Measurements from ENCODE around the gene SCAMP1. TPM values are rescaled to one million over a fixed set of nuclear protein-coding genes. Genes with fewer than 3 reads are reported as not detected.
A peak's percentile ranks its signal among the peaks of the same experiment; 100 is the strongest.

SCAMP1 gene
- polyA plus RNA-seq, 3 donors: 5.4 to 52.4 (median 47.8) TPM

DNA sequence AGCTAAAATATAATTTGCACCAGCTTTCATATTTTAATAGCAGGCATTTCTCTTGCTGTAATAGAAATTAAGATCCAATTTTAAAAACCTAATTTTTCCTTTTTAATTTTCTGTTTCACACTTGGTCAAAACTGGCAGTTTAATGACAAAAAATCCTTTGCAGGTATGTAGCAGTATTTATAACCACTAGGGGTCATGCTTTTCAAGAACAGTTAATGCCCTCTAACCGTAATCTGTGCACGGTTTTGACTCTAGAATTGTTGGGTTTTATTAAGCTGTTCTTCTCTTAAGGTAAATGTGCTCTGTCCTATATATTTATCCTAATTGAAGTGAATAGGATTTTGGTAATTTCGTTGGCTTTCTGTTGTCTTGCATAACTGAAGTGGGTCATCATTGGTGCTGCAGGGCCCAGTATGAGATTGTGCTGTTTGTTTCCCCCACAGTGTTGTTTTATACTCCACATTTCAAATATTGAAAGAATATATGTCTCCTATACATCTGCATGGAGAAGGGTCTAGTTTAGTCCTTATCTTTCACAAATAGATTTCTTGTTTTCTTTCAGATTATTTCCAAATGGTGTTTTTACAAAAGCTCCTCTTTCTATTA is 107.4 kb downstream of the SCAMP1 start:
- Histone ChIP-seq H3K9me3 (replicated peaks in 1 of 2; ENCODE audit: control insufficient read depth in 1 of 2, insufficient read depth in 1 of 2, low read length in 2 of 2) (no peaks in the 10 kb centered on the region), H2AFZ (ENCODE audit: insufficient read depth, low read depth, low read length, poor library complexity, severe bottlenecking) (no peak overlapping the region), H3K36me3 (replicated peaks in 1 of 2; ENCODE audit: control insufficient read depth in 1 of 2, insufficient read depth in 2 of 2, low read length in 2 of 2) (peaks cover 0 to 16% of the 10 kb centered on the region in 2 donors), H4K20me1 (ENCODE audit: insufficient read depth, low read length) (no peaks in the 10 kb centered on the region), H3K27ac (ENCODE audit: low read depth in 1 of 2, low read length in 2 of 2) (no peak overlapping the region), H3K4me2 (replicated peaks; ENCODE audit: extremely low read depth, low read length, poor library complexity, severe bottlenecking) (no peak overlapping the region), H3K27me3 (ENCODE audit: control insufficient read depth in 2 of 2, insufficient read depth in 2 of 2, low read length in 2 of 2) (no peaks in the 10 kb centered on the region), H3K9ac (ENCODE audit: insufficient read depth, low read length, poor library complexity, severe bottlenecking) (no peak overlapping the region), H3K4me1 (ENCODE audit: control insufficient read depth in 1 of 2, insufficient read depth in 2 of 2, low read length in 2 of 2) (no peaks in the 10 kb centered on the region), H3K4me3 (replicated peaks in 1 of 3; ENCODE audit: low read depth in 2 of 3, low read length in 3 of 3) (no peak overlapping the region), H3K79me2 (ENCODE audit: insufficient read depth, low read length) (no peaks in the 10 kb centered on the region)
- H3K4me1 Mint-ChIP-seq: peaks cover 7% of the 10 kb centered on the region
- peak; percentile 19 to 57 (median 47) for DNase-seq
- WGBS (ENCODE audit: insufficient coverage): no CpG with 5 or more reads among the region's 3 CpGs
- H3K36me3 Mint-ChIP-seq: peaks cover 21% of the 10 kb centered on the region in 2 donors
- intact Hi-C loops (cut with micrococcal nuclease): no loop called here
- H3K4me3 Mint-ChIP-seq: no peak overlapping the region
- H3K9me3 Mint-ChIP-seq: no peaks in the 10 kb centered on the region
- H3K27ac Mint-ChIP-seq: no peak overlapping the region
- TF ChIP-seq, protein P1, sequence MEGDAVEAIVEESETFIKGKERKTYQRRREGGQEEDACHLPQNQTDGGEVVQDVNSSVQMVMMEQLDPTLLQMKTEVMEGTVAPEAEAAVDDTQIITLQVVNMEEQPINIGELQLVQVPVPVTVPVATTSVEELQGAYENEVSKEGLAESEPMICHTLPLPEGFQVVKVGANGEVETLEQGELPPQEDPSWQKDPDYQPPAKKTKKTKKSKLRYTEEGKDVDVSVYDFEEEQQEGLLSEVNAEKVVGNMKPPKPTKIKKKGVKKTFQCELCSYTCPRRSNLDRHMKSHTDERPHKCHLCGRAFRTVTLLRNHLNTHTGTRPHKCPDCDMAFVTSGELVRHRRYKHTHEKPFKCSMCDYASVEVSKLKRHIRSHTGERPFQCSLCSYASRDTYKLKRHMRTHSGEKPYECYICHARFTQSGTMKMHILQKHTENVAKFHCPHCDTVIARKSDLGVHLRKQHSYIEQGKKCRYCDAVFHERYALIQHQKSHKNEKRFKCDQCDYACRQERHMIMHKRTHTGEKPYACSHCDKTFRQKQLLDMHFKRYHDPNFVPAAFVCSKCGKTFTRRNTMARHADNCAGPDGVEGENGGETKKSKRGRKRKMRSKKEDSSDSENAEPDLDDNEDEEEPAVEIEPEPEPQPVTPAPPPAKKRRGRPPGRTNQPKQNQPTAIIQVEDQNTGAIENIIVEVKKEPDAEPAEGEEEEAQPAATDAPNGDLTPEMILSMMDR (IDR thresholded peaks at IDR 0.05): peak; percentile 84
- H3K27me3 Mint-ChIP-seq (ENCODE audit: low read depth in 3 of 3): no peaks in the 10 kb centered on the region

GRCh38 chr5:78471896-78472295 is 111.5 kb downstream of the SCAMP1 start:
- intact Hi-C loops (cut with micrococcal nuclease): loop anchor here in 1 of 2 donors (5.0 kb wide), 1 partner anchor 175 kb away; the partner anchor contains the start of gene LHFPL2

More at GRCh38 chr5:78471896-78472295, 111.5 kb downstream of the SCAMP1 start:
- TF ChIP-seq, protein P1 (IDR thresholded peaks at IDR 0.05): no peak
- H3K9me3 ChIP-seq (replicated peaks in 1 of 2; ENCODE audit: control insufficient read depth in 1 of 2, insufficient read depth in 1 of 2, low read length in 2 of 2): no peaks in the 10 kb centered on the region
- no peak for DNase-seq
- no peak overlapping the region for H3K27ac ChIP-seq (ENCODE audit: low read depth in 1 of 2, low read length in 2 of 2)
- H3K27me3 Mint-ChIP-seq (ENCODE audit: low read depth in 3 of 3): no peaks in the 10 kb centered on the region
- peaks cover 8 to 13% of the 10 kb centered on the region in 2 donors for H3K36me3 Mint-ChIP-seq
- no peaks in the 10 kb centered on the region for H3K4me1 ChIP-seq (ENCODE audit: control insufficient read depth in 1 of 2, insufficient read depth in 2 of 2, low read length in 2 of 2)
- no peaks in the 10 kb centered on the region for H3K27me3 ChIP-seq (ENCODE audit: control insufficient read depth in 2 of 2, insufficient read depth in 2 of 2, low read length in 2 of 2)
- no peak overlapping the region for H2AFZ ChIP-seq (ENCODE audit: insufficient read depth, low read depth, low read length, poor library complexity, severe bottlenecking)
- H4K20me1 ChIP-seq (ENCODE audit: insufficient read depth, low read length): no peaks in the 10 kb centered on the region
- no peak overlapping the region for H3K9ac ChIP-seq (ENCODE audit: insufficient read depth, low read length, poor library complexity, severe bottlenecking)
- no peak overlapping the region for H3K4me2 ChIP-seq (replicated peaks; ENCODE audit: extremely low read depth, low read length, poor library complexity, severe bottlenecking)
- no peak overlapping the region for H3K4me3 ChIP-seq (replicated peaks in 1 of 3; ENCODE audit: low read depth in 2 of 3, low read length in 3 of 3)
- H3K9me3 Mint-ChIP-seq: no peaks in the 10 kb centered on the region
- H3K4me1 Mint-ChIP-seq: peaks cover 9% of the 10 kb centered on the region
- no peaks in the 10 kb centered on the region for H3K79me2 ChIP-seq (ENCODE audit: insufficient read depth, low read length)
- H3K36me3 ChIP-seq (replicated peaks in 1 of 2; ENCODE audit: control insufficient read depth in 1 of 2, insufficient read depth in 2 of 2, low read length in 2 of 2): peaks cover 4 to 10% of the 10 kb centered on the region in 2 donors
- H3K4me3 Mint-ChIP-seq: no peak overlapping the region
- no peak overlapping the region for H3K27ac Mint-ChIP-seq

All from CD14-positive monocyte (primary cell).